ENCODE data around the gene GMCL1. TPM values are rescaled to one million over a fixed set of nuclear protein-coding genes. Genes with fewer than 3 reads are reported as not detected.
A peak's percentile ranks its signal among the peaks of the same experiment; 100 is the strongest.

The GMCL1 gene
- total and polyA plus RNA-seq, 2 experiments from 2014 or later: 27.0 to 27.3 TPM

DNA sequence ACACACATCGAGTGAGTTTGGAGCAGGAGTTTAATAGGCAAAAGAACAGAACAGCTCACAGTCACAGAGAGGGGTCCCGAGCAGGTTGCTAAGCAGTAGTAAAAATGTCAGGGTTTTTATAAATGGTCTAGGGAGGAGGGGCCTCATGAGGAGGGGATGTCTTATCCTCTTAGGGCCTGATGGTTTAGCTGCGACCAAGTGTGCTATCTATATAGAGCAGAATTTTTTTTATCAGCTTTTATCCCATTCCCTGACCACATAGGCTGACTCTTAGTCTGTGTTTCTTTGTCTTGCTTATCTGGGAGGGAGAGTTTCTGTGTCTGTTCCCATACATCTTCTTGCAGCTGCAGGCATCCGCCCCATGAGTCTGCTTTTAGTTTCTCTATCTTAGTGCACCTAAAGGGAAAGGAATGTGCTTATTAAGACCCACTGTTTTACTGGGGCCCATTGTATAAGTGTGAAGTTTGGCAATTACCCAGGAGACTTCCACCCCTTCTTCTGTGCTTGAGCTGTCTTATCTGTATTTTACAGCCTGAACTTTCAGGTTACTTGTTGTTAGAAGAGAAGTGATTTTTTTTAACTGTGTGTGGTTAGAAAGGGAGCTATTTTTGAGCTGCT lies 30.4 kb upstream of the GMCL1 start:
- H3K4me1 Mint-ChIP-seq: peaks cover 13% of the 10 kb centered on the region
- Histone ChIP-seq H3K27me3 (ENCODE audit: insufficient read depth) (no peaks in the 10 kb centered on the region), H3K79me2 (replicated peaks; ENCODE audit: insufficient read depth) (no peaks in the 10 kb centered on the region), H3K4me3 (no peak overlapping the region), H3K4me2 (no peak overlapping the region), H3K4me1 (ENCODE audit: insufficient read depth) (peaks cover 5% of the 10 kb centered on the region; the same call in 1 of the 2 replicates), H3K36me3 (ENCODE audit: insufficient read depth) (no peaks in the 10 kb centered on the region), H4K20me1 (replicated peaks; ENCODE audit: insufficient read depth) (no peaks in the 10 kb centered on the region), H3K27ac (ENCODE audit: low read depth) (no peak overlapping the region), H2AFZ (no peak overlapping the region), H3K9me2 (ENCODE audit: insufficient read depth) (no peaks in the 10 kb centered on the region), H3F3A (replicated peaks; ENCODE audit: low read depth) (no peaks in the 10 kb centered on the region)
- ATAC-seq: peak; percentile 34
- no peak for TF ChIP-seq NANOG (IDR thresholded peaks at IDR 0.05; ENCODE audit: borderline replicate concordance)
- TF ChIP-seq, protein P1, sequence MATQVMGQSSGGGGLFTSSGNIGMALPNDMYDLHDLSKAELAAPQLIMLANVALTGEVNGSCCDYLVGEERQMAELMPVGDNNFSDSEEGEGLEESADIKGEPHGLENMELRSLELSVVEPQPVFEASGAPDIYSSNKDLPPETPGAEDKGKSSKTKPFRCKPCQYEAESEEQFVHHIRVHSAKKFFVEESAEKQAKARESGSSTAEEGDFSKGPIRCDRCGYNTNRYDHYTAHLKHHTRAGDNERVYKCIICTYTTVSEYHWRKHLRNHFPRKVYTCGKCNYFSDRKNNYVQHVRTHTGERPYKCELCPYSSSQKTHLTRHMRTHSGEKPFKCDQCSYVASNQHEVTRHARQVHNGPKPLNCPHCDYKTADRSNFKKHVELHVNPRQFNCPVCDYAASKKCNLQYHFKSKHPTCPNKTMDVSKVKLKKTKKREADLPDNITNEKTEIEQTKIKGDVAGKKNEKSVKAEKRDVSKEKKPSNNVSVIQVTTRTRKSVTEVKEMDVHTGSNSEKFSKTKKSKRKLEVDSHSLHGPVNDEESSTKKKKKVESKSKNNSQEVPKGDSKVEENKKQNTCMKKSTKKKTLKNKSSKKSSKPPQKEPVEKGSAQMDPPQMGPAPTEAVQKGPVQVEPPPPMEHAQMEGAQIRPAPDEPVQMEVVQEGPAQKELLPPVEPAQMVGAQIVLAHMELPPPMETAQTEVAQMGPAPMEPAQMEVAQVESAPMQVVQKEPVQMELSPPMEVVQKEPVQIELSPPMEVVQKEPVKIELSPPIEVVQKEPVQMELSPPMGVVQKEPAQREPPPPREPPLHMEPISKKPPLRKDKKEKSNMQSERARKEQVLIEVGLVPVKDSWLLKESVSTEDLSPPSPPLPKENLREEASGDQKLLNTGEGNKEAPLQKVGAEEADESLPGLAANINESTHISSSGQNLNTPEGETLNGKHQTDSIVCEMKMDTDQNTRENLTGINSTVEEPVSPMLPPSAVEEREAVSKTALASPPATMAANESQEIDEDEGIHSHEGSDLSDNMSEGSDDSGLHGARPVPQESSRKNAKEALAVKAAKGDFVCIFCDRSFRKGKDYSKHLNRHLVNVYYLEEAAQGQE (IDR thresholded peaks at IDR 0.05; ENCODE audit: unreplicated experiment): no peak
- TF ChIP-seq ZNF331 (CRISPR knock-in tag; IDR thresholded peaks at IDR 0.05; ENCODE audit: low read depth): no peak
- no peak overlapping the region for H3K27ac Mint-ChIP-seq
- no peak for DNase-seq (ENCODE audit: low spot score)
- H3K27me3 Mint-ChIP-seq (ENCODE audit: insufficient read depth, low read depth, poor library complexity): peaks cover 4% of the 10 kb centered on the region
- H3K36me3 Mint-ChIP-seq (ENCODE audit: low read depth): peaks cover 4% of the 10 kb centered on the region; the same call in 2 of the 3 replicates
- no peak overlapping the region for H3K4me3 Mint-ChIP-seq
- H3K9me3 Mint-ChIP-seq: peaks cover 4% of the 10 kb centered on the region; the same call in 1 of the 3 replicates

DNA sequence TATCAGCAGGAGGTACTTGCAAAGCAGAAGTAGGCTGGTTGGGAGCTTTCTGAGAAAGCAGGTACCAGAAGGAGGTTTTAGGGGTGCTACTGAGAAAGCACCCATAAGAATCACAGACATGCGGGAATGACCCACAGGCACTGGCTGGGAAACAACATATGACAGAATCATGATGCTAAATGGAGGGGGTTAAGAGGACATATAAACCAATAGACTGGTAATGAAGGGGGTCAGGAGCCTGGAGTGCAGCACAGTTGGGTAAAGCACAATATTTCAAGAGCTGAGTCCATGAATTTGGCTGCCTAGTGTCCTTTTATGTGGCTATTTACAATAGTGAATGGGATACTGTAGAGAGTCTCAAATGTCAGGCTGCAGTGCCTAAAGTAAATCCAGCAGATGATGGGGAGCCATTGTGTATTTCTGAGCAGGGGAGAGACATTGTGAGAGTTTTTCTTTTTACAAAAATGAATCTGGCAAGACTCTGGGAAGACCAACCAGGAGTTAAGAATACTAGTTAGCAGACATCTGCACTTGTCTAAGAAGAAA lies 27.6 kb upstream of the GMCL1 start:
- no peak overlapping the region; the same call in 1 of the 2 replicates for H3K27ac ChIP-seq (ENCODE audit: low read depth)
- Mint-ChIP-seq H3K27ac (no peak overlapping the region), H3K9me3 (peaks cover 4% of the 10 kb centered on the region; the same call in 1 of the 3 replicates), H3K4me1 (peaks cover 13% of the 10 kb centered on the region), H3K36me3 (ENCODE audit: low read depth) (peaks cover 4% of the 10 kb centered on the region; the same call in 2 of the 3 replicates), H3K27me3 (ENCODE audit: insufficient read depth, low read depth, poor library complexity) (peaks cover 2% of the 10 kb centered on the region), H3K4me3 (no peak overlapping the region)
- DNase-seq (ENCODE audit: low spot score) (no peak), ATAC-seq (no peak)
- H3K4me3 ChIP-seq: no peak overlapping the region
- H3F3A ChIP-seq (replicated peaks; ENCODE audit: low read depth): no peaks in the 10 kb centered on the region
- no peaks in the 10 kb centered on the region for H3K36me3 ChIP-seq (ENCODE audit: insufficient read depth)
- H4K20me1 ChIP-seq (replicated peaks; ENCODE audit: insufficient read depth): no peaks in the 10 kb centered on the region
- H3K27me3 ChIP-seq (ENCODE audit: insufficient read depth): no peaks in the 10 kb centered on the region
- no peak overlapping the region for H3K4me2 ChIP-seq
- no peak overlapping the region for H2AFZ ChIP-seq
- no peaks in the 10 kb centered on the region for H3K9me2 ChIP-seq (ENCODE audit: insufficient read depth)
- peaks cover 5% of the 10 kb centered on the region; the same call in 1 of the 2 replicates for H3K4me1 ChIP-seq (ENCODE audit: insufficient read depth)
- H3K79me2 ChIP-seq (replicated peaks; ENCODE audit: insufficient read depth): no peaks in the 10 kb centered on the region
- TF ChIP-seq JUNB (IDR thresholded peaks at IDR 0.05; ENCODE audit: unreplicated experiment) (no peak), STAT1 (IDR thresholded peaks at IDR 0.05; ENCODE audit: unreplicated experiment) (no peak), POLR2AphosphoS5 (IDR thresholded peaks at IDR 0.05; ENCODE audit: low read depth) (no peak)
- TF ChIP-seq, protein P2, sequence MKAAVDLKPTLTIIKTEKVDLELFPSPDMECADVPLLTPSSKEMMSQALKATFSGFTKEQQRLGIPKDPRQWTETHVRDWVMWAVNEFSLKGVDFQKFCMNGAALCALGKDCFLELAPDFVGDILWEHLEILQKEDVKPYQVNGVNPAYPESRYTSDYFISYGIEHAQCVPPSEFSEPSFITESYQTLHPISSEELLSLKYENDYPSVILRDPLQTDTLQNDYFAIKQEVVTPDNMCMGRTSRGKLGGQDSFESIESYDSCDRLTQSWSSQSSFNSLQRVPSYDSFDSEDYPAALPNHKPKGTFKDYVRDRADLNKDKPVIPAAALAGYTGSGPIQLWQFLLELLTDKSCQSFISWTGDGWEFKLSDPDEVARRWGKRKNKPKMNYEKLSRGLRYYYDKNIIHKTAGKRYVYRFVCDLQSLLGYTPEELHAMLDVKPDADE (IDR thresholded peaks at IDR 0.05): no peak
- TF ChIP-seq, protein P3, sequence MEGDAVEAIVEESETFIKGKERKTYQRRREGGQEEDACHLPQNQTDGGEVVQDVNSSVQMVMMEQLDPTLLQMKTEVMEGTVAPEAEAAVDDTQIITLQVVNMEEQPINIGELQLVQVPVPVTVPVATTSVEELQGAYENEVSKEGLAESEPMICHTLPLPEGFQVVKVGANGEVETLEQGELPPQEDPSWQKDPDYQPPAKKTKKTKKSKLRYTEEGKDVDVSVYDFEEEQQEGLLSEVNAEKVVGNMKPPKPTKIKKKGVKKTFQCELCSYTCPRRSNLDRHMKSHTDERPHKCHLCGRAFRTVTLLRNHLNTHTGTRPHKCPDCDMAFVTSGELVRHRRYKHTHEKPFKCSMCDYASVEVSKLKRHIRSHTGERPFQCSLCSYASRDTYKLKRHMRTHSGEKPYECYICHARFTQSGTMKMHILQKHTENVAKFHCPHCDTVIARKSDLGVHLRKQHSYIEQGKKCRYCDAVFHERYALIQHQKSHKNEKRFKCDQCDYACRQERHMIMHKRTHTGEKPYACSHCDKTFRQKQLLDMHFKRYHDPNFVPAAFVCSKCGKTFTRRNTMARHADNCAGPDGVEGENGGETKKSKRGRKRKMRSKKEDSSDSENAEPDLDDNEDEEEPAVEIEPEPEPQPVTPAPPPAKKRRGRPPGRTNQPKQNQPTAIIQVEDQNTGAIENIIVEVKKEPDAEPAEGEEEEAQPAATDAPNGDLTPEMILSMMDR (conservative IDR thresholded peaks at IDR 0.05; ENCODE audit: low read depth in 2 of 2): no peak

Data from GM23338 (cell line).